K562 (cell line): Measurements from ENCODE around the gene SH3TC1. TPM values are rescaled to one million over a fixed set of nuclear protein-coding genes. Genes with fewer than 3 reads are reported as not detected.
A peak's percentile ranks its signal among the peaks of the same experiment; 100 is the strongest.

Experiments
- ADNP ChIP-seq: fragments of 200-800 bp; sonication (Bioruptor generic); IDR thresholded peaks from 2 replicates; pipeline ENCODE4 v1.6.1; 2016; ENCODE audit warnings: missing genetic modification characterization, missing compliant biosample characterization
- CBX8 ChIP-seq: fragments of 200-600 bp; sonication (generic); IDR thresholded peaks from 2 replicates; pipeline ENCODE4 v1.6.1; 2012; ENCODE audit warnings: borderline replicate concordance, mixed run types, low read depth, mild to moderate bottlenecking, moderate library complexity, mixed read lengths, low read length, control low read depth, inconsistent platforms; ENCODE audit not compliant: poor library complexity, severe bottlenecking; ENCODE audit errors: extremely low read depth
- CC2D1A ChIP-seq: fragments of 450-650 bp; IDR thresholded peaks from 2 replicates; pipeline ENCODE4 v1.6.1; 2017; ENCODE audit warnings: mild to moderate bottlenecking
- KDM1A ChIP-seq, 2 experiments: fragments of 450-650 bp; IDR thresholded peaks; 2 replicates each; pipeline ENCODE4 v1.6.1; 2016; ENCODE audit warnings: mild to moderate bottlenecking in 2 of 2
- MAFF ChIP-seq: IDR thresholded peaks from 2 replicates; pipeline ENCODE4 v1.6.1; 2012; ENCODE audit warnings: low read length, improper control_type of control experiment
- ZNF12 ChIP-seq: sonication (generic); formaldehyde crosslinking; IDR thresholded peaks from 2 replicates; pipeline ENCODE4 v1.4.0; 2020; ENCODE audit warnings: mild to moderate bottlenecking, missing genetic modification reagents
- polyA plus RNA-seq, 8 experiments: library from polyadenylated mRNA; depleted of rRNA in 4 of 8; stranded (reverse) in 5 of 8; unstranded in 3 of 8; fragments of >200 nt; fragmentation: Nextera tagmentation in 2 of 8; fragmentation: Illumina TruSeq in 1 of 8; extraction: Ambion mirVana in 2 of 8; extraction: Trizol in 1 of 8; gene quantifications; 2 replicates each; pipeline versions ENCODE4 v1.2.1 to v1.2.3, GENCODE V29; 2011 to 2014; ENCODE audit warnings: inconsistent platforms in 1 of 8, missing spikeins in 1 of 8
- total RNA-seq, 7 experiments: library from RNA; depleted of rRNA in 6 of 7; stranded (reverse); fragments of >200 nt in 6 of 7; fragmentation: Illumina TruSeq in 2 of 7; extraction: Trizol in 2 of 7; gene quantifications; 2 replicates each; pipeline versions ENCODE4 v1.2.1 to v1.2.3, GENCODE V29; 2011 to 2021; ENCODE audit warnings: low replicate concordance in 1 of 7
- TF ChIP-seq, protein P1 (sequence below): sonication (generic); formaldehyde crosslinking; IDR thresholded peaks from 2 replicates; pipeline ENCODE4 v1.4.0; 2020; ENCODE audit warnings: mild to moderate bottlenecking, missing genetic modification reagents
- TF ChIP-seq, protein P2 (sequence below): fragments of 200-400 bp; formaldehyde crosslinking; IDR thresholded peaks from 2 replicates; pipeline ENCODE4 v1.6.1; 2017; ENCODE audit warnings: mild to moderate bottlenecking, low read depth, low read length, moderate library complexity
- TF ChIP-seq, protein P3 (sequence below): fragments of 250-450 bp; sonication (Bioruptor Pico); IDR thresholded peaks from 2 replicates; pipeline ENCODE4 v1.9.0; 2021; ENCODE audit warnings: mild to moderate bottlenecking
- TF ChIP-seq, protein P4 (sequence below), 2 experiments: fragments of 450-650 bp; IDR thresholded peaks; 2 replicates each; pipeline ENCODE4 v1.6.1; 2016; ENCODE audit warnings: mild to moderate bottlenecking in 2 of 2, borderline replicate concordance in 1 of 2, low read depth in 1 of 2, moderate library complexity in 1 of 2
- TF ChIP-seq, protein P5 (sequence below), 2 experiments: IDR thresholded peaks; 2 replicates each; pipeline ENCODE4 v1.6.1; 2011; ENCODE audit warnings: borderline replicate concordance in 1 of 2, control low read depth in 1 of 2, low read depth in 1 of 2, low read length in 1 of 2, mild to moderate bottlenecking in 1 of 2, mixed read lengths in 1 of 2, moderate library complexity in 1 of 2; ENCODE audit not compliant: insufficient read depth in 1 of 2, insufficient read length in 1 of 2, poor library complexity in 1 of 2, severe bottlenecking in 1 of 2; ENCODE audit errors: extremely low read depth in 1 of 2

SH3TC1 gene
- total and polyA plus RNA-seq, 9 of the 15 experiments (the other 6 are each of a cell fraction or from before 2014, with no cell fraction given): 0.04 to 2.1 (median 0.48) TPM; not detected in 1

DNA sequence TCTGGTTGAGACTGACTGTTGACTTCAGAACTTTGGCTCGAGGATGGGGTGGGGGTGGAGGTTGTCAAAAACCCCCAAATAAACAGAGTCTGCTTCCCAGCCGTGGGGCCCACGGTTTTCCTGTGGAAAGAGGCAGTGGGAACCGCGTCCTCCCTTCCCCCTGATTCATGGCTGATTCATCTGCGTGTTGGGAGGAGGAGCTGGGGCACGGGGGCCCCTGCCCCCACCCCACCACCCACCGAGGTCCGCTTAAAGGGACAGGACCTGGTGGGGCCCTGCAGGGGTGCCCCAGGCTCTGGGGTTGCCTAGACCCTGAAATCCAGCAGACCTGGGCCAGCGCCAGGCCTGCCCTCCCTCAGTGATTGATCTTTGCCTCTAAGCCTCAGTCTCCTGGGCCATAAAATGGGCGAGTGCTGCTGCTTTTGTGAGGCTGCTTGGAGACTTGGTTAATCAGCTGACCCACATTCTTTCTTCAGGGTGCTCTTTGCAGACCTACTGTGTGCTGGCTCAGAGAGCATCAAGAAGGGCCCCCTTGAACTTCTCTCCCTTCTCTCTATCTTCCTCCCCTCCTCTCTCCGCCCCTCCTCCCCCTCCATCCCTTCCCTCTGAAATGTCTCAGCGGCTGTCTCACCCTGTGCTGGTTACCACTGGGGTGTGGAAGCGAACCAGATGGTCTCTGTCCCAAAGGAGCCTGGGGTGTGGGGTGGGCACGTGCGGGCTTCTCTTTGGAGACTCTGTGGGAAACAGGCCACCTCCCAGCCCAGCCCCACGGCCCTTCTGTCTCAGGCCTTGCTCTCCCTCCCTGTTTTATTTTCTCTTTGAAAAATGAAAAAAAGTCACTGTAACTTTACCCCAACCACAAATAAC is 79.6 kb downstream of the SH3TC1 start (continued):
- TF ChIP-seq CBX8 (no peak), ADNP (tag) (peak; percentile 56; the same call in 1 of the 2 replicates), ZNF12 (CRISPR knock-in tag) (no peak), KDM1A (IDR thresholded peaks at IDR 0.05) (peak; percentile 51 to 72), MAFF (no peak), CC2D1A (no peak)
- TF ChIP-seq, protein P1, sequence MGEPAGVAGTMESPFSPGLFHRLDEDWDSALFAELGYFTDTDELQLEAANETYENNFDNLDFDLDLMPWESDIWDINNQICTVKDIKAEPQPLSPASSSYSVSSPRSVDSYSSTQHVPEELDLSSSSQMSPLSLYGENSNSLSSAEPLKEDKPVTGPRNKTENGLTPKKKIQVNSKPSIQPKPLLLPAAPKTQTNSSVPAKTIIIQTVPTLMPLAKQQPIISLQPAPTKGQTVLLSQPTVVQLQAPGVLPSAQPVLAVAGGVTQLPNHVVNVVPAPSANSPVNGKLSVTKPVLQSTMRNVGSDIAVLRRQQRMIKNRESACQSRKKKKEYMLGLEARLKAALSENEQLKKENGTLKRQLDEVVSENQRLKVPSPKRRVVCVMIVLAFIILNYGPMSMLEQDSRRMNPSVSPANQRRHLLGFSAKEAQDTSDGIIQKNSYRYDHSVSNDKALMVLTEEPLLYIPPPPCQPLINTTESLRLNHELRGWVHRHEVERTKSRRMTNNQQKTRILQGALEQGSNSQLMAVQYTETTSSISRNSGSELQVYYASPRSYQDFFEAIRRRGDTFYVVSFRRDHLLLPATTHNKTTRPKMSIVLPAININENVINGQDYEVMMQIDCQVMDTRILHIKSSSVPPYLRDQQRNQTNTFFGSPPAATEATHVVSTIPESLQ (CRISPR knock-in tag): no peak
- TF ChIP-seq, protein P2, sequence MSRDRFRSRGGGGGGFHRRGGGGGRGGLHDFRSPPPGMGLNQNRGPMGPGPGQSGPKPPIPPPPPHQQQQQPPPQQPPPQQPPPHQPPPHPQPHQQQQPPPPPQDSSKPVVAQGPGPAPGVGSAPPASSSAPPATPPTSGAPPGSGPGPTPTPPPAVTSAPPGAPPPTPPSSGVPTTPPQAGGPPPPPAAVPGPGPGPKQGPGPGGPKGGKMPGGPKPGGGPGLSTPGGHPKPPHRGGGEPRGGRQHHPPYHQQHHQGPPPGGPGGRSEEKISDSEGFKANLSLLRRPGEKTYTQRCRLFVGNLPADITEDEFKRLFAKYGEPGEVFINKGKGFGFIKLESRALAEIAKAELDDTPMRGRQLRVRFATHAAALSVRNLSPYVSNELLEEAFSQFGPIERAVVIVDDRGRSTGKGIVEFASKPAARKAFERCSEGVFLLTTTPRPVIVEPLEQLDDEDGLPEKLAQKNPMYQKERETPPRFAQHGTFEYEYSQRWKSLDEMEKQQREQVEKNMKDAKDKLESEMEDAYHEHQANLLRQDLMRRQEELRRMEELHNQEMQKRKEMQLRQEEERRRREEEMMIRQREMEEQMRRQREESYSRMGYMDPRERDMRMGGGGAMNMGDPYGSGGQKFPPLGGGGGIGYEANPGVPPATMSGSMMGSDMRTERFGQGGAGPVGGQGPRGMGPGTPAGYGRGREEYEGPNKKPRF: no peak
- TF ChIP-seq, protein P3, sequence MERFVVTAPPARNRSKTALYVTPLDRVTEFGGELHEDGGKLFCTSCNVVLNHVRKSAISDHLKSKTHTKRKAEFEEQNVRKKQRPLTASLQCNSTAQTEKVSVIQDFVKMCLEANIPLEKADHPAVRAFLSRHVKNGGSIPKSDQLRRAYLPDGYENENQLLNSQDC (CRISPR knock-in tag): no peak
- TF ChIP-seq, protein P4, sequence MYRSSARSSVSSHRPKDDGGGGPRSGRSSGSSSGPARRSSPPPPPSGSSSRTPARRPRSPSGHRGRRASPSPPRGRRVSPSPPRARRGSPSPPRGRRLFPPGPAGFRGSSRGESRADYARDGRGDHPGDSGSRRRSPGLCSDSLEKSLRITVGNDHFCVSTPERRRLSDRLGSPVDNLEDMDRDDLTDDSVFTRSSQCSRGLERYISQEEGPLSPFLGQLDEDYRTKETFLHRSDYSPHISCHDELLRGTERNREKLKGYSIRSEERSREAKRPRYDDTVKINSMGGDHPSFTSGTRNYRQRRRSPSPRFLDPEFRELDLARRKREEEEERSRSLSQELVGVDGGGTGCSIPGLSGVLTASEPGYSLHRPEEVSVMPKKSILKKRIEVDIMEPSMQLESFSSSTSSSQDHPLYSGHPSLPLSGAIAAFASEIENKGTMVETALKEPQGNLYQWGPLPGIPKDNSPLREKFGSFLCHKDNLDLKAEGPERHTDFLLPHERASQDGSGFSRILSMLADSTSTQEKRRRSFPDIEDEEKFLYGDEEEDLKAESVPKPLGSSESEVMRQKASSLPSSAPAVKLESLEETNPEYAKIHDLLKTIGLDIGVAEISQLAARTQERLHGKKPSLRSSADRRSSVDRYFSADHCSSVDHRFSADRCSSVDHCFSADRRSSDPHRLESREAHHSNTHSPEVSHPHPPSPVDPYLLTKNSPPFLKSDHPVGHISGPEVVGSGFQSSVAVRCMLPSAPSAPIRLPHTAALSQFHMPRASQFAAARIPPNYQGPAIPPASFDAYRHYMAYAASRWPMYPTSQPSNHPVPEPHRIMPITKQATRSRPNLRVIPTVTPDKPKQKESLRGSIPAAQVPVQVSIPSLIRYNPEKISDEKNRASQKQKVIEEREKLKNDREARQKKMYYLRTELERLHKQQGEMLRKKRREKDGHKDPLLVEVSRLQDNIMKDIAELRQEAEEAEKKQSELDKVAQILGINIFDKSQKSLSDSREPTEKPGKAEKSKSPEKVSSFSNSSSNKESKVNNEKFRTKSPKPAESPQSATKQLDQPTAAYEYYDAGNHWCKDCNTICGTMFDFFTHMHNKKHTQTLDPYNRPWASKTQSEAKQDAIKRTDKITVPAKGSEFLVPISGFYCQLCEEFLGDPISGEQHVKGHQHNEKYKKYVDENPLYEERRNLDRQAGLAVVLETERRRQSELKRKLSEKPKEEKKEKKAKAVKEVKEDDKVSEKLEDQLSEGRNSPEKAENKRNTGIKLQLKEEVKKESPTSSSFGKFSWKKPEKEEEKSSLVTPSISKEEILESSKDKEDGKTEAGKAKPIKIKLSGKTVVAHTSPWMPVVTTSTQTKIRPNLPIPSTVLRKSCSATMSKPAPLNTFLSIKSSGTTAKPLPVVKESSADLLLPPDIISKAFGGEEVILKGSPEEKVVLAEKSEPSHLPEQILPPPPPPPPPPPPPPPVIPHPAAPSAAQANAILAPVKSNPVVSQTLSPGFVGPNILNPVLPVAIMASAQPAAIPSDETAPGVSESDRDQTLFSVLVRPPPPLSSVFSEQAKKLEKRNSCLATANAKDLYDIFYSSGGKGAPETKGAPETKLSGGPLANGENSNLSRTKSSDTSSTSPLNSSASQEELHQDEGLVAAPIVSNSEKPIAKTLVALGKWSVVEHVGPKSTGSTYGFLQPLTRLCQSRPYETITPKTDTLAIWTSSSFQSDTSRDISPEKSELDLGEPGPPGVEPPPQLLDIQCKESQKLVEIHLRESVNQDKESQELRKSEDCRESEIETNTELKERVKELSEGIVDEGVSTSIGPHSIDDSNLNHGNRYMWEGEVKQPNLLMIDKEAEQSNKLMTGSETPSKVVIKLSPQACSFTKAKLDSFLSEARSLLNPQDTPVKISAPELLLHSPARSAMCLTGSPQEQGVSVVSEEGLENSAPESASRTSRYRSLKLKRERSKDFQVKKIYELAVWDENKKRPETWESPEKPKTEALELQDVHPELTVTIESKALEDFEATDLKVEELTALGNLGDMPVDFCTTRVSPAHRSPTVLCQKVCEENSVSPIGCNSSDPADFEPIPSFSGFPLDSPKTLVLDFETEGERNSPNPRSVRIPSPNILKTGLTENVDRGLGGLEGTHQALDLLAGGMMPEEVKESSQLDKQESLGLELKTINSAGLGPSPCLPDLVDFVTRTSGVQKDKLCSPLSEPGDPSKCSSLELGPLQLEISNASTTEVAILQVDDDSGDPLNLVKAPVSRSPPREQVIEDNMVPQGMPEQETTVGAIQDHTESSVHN (IDR thresholded peaks at IDR 0.05; ENCODE audit: borderline replicate concordance in 1 of 2, low read depth in 1 of 2): no peak
- TF ChIP-seq, protein P5, sequence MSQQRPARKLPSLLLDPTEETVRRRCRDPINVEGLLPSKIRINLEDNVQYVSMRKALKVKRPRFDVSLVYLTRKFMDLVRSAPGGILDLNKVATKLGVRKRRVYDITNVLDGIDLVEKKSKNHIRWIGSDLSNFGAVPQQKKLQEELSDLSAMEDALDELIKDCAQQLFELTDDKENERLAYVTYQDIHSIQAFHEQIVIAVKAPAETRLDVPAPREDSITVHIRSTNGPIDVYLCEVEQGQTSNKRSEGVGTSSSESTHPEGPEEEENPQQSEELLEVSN (IDR thresholded peaks at IDR 0.05; ENCODE audit: borderline replicate concordance in 1 of 2, extremely low read depth in 1 of 2, insufficient read depth in 1 of 2, insufficient read length in 1 of 2, low read depth in 1 of 2, low read length in 1 of 2, poor library complexity in 1 of 2, severe bottlenecking in 1 of 2): no peak
